HG03378 (cell line): ENCODE results near the gene BAAT.

ENCODE experiments used
- ATAC-seq: cut with Tn5 transposase; IDR thresholded peaks from one replicate; pipeline ENCODE4 v1.9.1; 2021; ENCODE audit warnings: mild to moderate bottlenecking, moderate library complexity; ENCODE audit not compliant: unreplicated experiment

Gene BAAT

DNA sequence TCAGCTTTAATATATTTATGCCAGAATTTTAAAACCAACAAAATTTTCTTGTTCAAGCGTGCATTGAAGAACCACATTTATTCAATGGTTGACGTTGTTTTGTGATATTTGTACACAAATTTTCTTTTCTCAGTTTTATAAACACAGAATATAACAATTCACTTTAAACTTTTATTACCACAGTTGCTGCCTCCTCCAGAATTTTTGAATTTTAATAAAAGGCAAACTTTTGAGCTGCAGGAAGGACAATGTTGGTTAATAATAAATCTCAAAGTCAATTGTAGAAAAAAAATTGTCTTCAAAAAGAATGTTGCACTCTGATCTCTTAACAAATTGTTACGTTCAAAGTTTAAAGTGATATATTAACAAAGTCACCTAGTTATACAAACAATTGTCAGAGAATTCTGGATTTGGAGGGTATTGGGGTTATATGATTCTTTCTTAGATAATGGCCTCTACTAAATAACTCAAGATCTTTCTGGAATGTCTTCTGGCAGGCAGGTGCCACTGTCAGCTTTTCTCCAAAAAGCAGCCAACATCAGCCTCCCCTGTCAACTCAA is 60.5 kb downstream of the BAAT start:
- no peak for ATAC-seq

DNA sequence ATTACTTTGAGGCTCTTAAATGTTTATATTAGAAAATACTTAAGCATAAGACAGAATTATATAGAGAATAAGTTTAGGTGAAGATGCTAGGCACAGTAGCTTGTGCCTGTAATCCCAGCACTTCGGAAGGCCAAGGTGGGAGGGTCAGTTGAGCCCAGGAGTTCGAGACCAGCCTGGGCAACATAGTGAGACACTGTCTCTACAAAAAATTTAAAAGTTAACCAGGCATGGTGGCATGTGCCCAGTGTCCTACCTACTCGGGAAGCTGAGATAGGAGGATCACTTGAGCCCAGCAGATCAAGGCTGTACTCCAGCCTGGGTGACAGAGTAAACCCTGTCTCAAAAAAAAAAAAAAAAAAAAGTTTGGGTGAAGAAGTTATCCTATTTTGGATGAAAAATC is 61.7 kb downstream of the BAAT start:
- ATAC-seq, result no peak

DNA sequence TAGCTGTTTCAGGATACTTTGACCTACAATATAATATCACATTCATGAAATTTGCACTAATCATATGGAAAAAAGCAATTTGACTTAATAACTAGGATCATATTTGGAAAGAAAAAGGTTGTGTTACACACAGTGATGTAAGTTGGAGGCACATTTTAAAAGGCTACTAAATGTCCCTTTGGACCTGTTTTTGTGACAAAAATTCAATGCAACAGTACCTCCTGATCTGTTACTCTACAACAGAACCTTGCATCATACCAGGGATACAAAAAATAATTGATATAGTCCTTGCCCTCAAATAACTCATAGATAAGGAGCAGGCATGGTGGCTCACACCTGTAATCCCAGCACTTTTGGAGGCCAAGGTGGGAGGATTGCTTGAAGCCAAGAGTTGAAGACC is 67.1 kb downstream of the BAAT start:
- ATAC-seq, result no peak

DNA sequence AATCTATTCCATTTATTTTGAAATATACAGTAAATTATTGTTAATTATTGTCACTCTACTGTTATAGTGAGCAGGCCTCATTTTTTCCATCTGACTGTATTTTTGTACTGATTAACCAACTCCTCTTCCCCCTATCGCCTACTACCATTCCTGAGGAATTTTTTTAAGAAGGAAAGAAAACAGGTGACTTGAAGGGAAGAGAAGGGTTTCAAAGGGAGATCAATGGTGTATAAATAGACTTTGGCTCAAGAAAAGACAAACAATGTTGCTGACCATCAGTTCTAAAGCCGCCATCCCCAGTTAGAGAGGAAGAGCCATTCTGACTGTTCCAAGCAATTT is 69.7 kb downstream of the BAAT start:
- ATAC-seq, result no peak

DNA sequence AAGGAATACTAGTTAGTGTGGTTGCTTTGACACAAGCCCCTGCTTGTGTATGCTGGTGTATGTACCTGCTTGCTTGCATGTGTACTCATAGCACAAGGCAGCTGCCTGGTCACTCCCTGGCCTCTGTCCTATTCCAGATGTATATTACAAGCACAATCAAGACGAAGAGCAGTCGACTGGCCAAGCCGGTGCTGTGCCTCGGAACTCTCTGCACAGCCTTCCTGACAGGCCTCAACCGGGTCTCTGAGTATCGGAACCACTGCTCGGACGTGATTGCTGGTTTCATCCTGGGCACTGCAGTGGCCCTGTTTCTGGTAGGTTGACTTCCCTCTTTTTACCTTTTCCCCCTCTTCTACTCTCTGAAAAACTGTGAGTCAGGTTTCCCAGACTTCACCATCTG is 72.1 kb downstream of the BAAT start:
- no peak for ATAC-seq

DNA sequence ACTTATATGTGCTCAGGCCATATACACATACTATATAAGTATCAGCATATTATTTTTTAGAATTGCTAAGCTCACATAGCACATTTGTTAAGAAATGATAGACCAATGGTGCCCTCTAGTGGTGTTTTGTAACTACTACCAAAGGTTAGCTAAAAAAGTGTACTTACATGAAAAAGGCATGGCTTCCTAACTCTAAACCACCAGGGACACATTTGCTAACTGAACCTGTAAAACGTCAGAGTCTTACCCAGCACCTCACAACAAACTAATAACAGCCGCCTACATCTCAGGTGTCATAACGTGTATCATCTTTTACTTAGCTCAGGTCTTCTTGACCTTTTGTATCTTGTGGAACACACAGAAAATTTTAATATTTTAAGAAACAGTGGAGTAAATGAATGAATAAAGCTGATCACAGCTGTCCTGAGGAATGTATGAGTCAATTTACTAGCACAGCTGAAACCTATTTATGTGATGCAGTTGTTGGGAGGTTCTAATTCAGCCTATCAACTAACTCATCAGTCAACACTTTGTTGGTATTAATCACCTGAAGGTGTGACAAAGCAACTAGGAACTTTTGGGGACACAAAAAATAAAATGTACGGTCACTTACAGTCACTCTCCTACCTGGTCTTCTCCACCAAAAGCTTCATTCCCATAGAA is 72.9 kb downstream of the BAAT start:
- peak; percentile 97 for ATAC-seq

DNA sequence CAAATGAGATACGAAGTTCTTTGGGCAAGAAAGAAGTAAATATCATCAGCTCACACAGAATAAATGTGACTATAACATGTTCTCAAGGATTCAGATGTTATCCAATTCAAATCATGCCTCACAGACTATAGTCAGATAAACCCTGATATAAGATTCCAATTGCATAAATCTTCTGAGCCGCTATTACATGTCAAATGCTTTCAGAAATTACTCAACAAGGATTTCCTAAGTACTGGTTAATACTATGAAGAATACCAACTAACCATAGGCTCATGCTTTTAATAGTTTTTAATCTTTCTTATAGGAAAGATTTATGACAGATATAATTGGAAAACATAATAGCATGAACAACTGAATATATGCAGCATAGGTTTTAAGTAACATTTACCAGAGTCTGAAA is 73.6 kb downstream of the BAAT start:
- no peak for ATAC-seq
